GM12891 (cell line): ENCODE data around the gene TOGARAM1.

Source experiments
- PAX5 ChIP-seq: IDR thresholded peaks from 2 replicates; pipeline ENCODE4 v1.6.1; 2011; ENCODE audit warnings: low read length, moderate library complexity, mild to moderate bottlenecking; ENCODE audit not compliant: insufficient read depth, severe bottlenecking
- POLR2A ChIP-seq: IDR thresholded peaks from 2 replicates; pipeline ENCODE4 v1.6.1; 2011; ENCODE audit warnings: low read depth, low read length, control low read depth
- POLR2AphosphoS5 ChIP-seq: IDR thresholded peaks from 2 replicates; pipeline ENCODE4 v1.6.1; 2011; ENCODE audit warnings: low read depth, low read length, control low read depth
- SPI1 ChIP-seq: IDR thresholded peaks from 2 replicates; pipeline ENCODE4 v1.6.1; 2011; ENCODE audit warnings: low read depth, low read length, control low read depth
- TAF1 ChIP-seq: IDR thresholded peaks from 2 replicates; pipeline ENCODE4 v1.6.1; 2011; ENCODE audit warnings: low read depth, low read length, control low read depth

GRCh38 chr14:45123271-45123670 lies 161.3 kb downstream of the TOGARAM1 start:
- TF ChIP-seq POLR2A: no peak
- TF ChIP-seq SPI1: no peak
- no peak for TF ChIP-seq TAF1
- TF ChIP-seq POLR2AphosphoS5: no peak
- TF ChIP-seq PAX5: no peak
